Cardiac muscle cell (in vitro differentiated cells and primary cell): Measurements from ENCODE around the gene B3GALNT2. TPM values are rescaled to one million over a fixed set of nuclear protein-coding genes. Genes with fewer than 3 reads are reported as not detected.
"Not testable (repeated sequence)": the region's sequence is repeated elsewhere in the genome, so short reads cannot be mapped to it uniquely, and the experiment has no call there.

ENCODE experiments used
- DNase-seq, 2 donors: peaks; one replicate each; pipeline versions ENCODE4 v3.0.0 to v3.0.0-alpha.2; 2010 to 2017; ENCODE audit warnings: low read depth in 1 of 2, low spot score in 1 of 2
- H3K27ac ChIP-seq: fragments of 200-600 bp; sonication (generic); 2 replicates; pipeline ENCODE4 v1.5.1; 2016
- H3K27me3 ChIP-seq: fragments of 200-600 bp; sonication (generic); 2 replicates; pipeline ENCODE4 v1.6.0; 2016; ENCODE audit warnings: control low read depth
- H3K36me3 ChIP-seq: fragments of 200-600 bp; sonication (generic); 2 replicates; pipeline ENCODE4 v1.5.1; 2016; ENCODE audit warnings: control low read depth
- H3K4me1 ChIP-seq: fragments of 200-600 bp; sonication (generic); 2 replicates; pipeline ENCODE4 v1.8.1; 2017; ENCODE audit warnings: low read depth, mild to moderate bottlenecking, mixed run types
- H3K4me3 ChIP-seq: fragments of 200-600 bp; sonication (generic); 2 replicates; pipeline ENCODE4 v1.5.1; 2016; ENCODE audit warnings: mild to moderate bottlenecking
- H3K9me3 ChIP-seq: fragments of 200-600 bp; sonication (generic); 2 replicates; pipeline ENCODE4 v1.5.1; 2017; ENCODE audit warnings: low read depth, mild to moderate bottlenecking, control low read depth
- CTCF ChIP-seq: IDR thresholded peaks from 2 replicates; pipeline ENCODE4 v1.5.1; 2012; ENCODE audit warnings: low read depth, mild to moderate bottlenecking, low read length
- polyA plus RNA-seq: library from polyadenylated mRNA; unstranded; fragments of >200 nt; fragmentation: Nextera tagmentation; extraction: Ambion mirVana; gene quantifications from 2 replicates; pipeline ENCODE4 v1.2.1, GENCODE V29; 2016
- total RNA-seq: library from RNA; depleted of rRNA; stranded (reverse); fragments of >200 nt; gene quantifications from 2 replicates; pipeline ENCODE4 v1.2.3, GENCODE V29; 2016

The B3GALNT2 gene
- total and polyA plus RNA-seq, 2 experiments from 2014 or later = 11.4 to 22.4 TPM

- TF ChIP-seq CTCF = no peak
- Histone ChIP-seq H3K27ac (no peak overlapping the region), H3K9me3 (no peaks in the 10 kb centered on the region), H3K36me3 (peaks cover 38% of the 10 kb centered on the region), H3K4me3 (no peak overlapping the region), H3K27me3 (no peaks in the 10 kb centered on the region), H3K4me1 (no peaks in the 10 kb centered on the region)
- DNase-seq = no peak
Measured at GRCh38 chr1:235483090-235483489, 21.2 kb downstream of the B3GALNT2 start.

- no peak overlapping the region for H3K4me3 ChIP-seq
- TF ChIP-seq CTCF = no peak
- no peak overlapping the region for H3K27ac ChIP-seq
- no peaks in the 10 kb centered on the region for H3K9me3 ChIP-seq
- H3K27me3 ChIP-seq = no peaks in the 10 kb centered on the region
- H3K4me1 ChIP-seq = no peaks in the 10 kb centered on the region
- DNase-seq = no peak
- peaks cover 29% of the 10 kb centered on the region for H3K36me3 ChIP-seq
Measured at GRCh38 chr1:235473806-235474205, 30.4 kb downstream of the B3GALNT2 start.

GRCh38 chr1:235470741-235471439, 33.4 kb downstream of the B3GALNT2 start:
- no peaks in the 10 kb centered on the region for H3K27me3 ChIP-seq
- H3K9me3 ChIP-seq = no peaks in the 10 kb centered on the region
- no peak overlapping the region for H3K27ac ChIP-seq
- H3K36me3 ChIP-seq = peaks cover 20% of the 10 kb centered on the region
- TF ChIP-seq CTCF = no peak
- H3K4me1 ChIP-seq = no peaks in the 10 kb centered on the region
- H3K4me3 ChIP-seq = no peak overlapping the region
- no peak for DNase-seq

- H3K4me3 ChIP-seq, H3K27ac ChIP-seq, H3K9me3 ChIP-seq, DNase-seq, H3K27me3 ChIP-seq, H3K4me1 ChIP-seq: not testable (repeated sequence)
- peaks cover 21% of the 10 kb centered on the region for H3K36me3 ChIP-seq
Measured at GRCh38 chr1:235469897-235470296, 34.4 kb downstream of the B3GALNT2 start.

- Histone ChIP-seq H3K27ac (no peak overlapping the region), H3K36me3 (peaks cover 25% of the 10 kb centered on the region), H3K27me3 (no peaks in the 10 kb centered on the region), H3K4me3 (no peak overlapping the region), H3K4me1 (no peaks in the 10 kb centered on the region), H3K9me3 (no peaks in the 10 kb centered on the region)
- peak in 1 of 2 donors; percentile 61 for DNase-seq
- no peak for TF ChIP-seq CTCF
Measured at GRCh38 chr1:235468970-235469369, 35.3 kb downstream of the B3GALNT2 start.

- H3K27me3 ChIP-seq = no peaks in the 10 kb centered on the region
- H3K36me3 ChIP-seq = peaks cover 25% of the 10 kb centered on the region
- no peaks in the 10 kb centered on the region for H3K9me3 ChIP-seq
- no peak for TF ChIP-seq CTCF
- H3K27ac ChIP-seq = no peak overlapping the region
- DNase-seq = peak in 1 of 2 donors; percentile 39
- no peak overlapping the region for H3K4me3 ChIP-seq
- no peaks in the 10 kb centered on the region for H3K4me1 ChIP-seq
Measured at GRCh38 chr1:235468004-235468403, 36.2 kb downstream of the B3GALNT2 start.
